Muscle layer of duodenum (tissue), 2 donors: ENCODE measurements around the gene DTYMK.
"Not testable (repeated sequence)": the region's sequence is repeated elsewhere in the genome, so short reads cannot be mapped to it uniquely, and the experiment has no call there.

Source experiments
- H3K27ac ChIP-seq: one replicate; pipeline ENCODE4 v1.7.0; 2013; ENCODE audit warnings: mild to moderate bottlenecking, low read length
- H3K27me3 ChIP-seq: one replicate; pipeline ENCODE4 v1.7.0; 2013; ENCODE audit warnings: low read depth, mild to moderate bottlenecking, control low read depth, low read length
- H3K36me3 ChIP-seq, 2 donors: one replicate each; pipeline ENCODE4 v1.7.0; 2013; ENCODE audit warnings: low read length in 2 of 2, control low read depth in 1 of 2, mild to moderate bottlenecking in 1 of 2; ENCODE audit not compliant: insufficient read depth in 2 of 2, control insufficient read depth in 1 of 2
- H3K4me1 ChIP-seq, 2 donors: one replicate each; pipeline ENCODE4 v1.7.0; 2013; ENCODE audit warnings: low read length in 2 of 2, mild to moderate bottlenecking in 2 of 2, control low read depth in 1 of 2, moderate library complexity in 1 of 2; ENCODE audit not compliant: insufficient read depth in 2 of 2, control insufficient read depth in 1 of 2
- H3K4me3 ChIP-seq, 2 donors: one replicate each; pipeline ENCODE4 v1.7.0; 2013; ENCODE audit warnings: low read length in 2 of 2, low read depth in 1 of 2, mild to moderate bottlenecking in 1 of 2
- H3K9me3 ChIP-seq, 2 donors: one replicate each; pipeline ENCODE4 v1.7.0; 2013; ENCODE audit warnings: low read length in 2 of 2, control low read depth in 1 of 2, mild to moderate bottlenecking in 1 of 2; ENCODE audit not compliant: control insufficient read depth in 1 of 2
- donor health status: healthy.

Gene DTYMK

GRCh38 chr2:241670333-241671110, 16.1 kb downstream of the DTYMK start:
- H3K27ac ChIP-seq: no peak overlapping the region
- no peaks in the 10 kb centered on the region for H3K4me1 ChIP-seq
- H3K4me3 ChIP-seq: no peak overlapping the region
- no peaks in the 10 kb centered on the region for H3K27me3 ChIP-seq
- H3K36me3 ChIP-seq: peaks cover 26 to 66% of the 10 kb centered on the region in 2 donors
- H3K9me3 ChIP-seq: no peaks in the 10 kb centered on the region

GRCh38 chr2:241668839-241669238, 17.8 kb downstream of the DTYMK start:
- Histone ChIP-seq H3K36me3 (peaks cover 26 to 64% of the 10 kb centered on the region in 2 donors), H3K9me3 (no peaks in the 10 kb centered on the region), H3K27me3 (no peaks in the 10 kb centered on the region), H3K4me1 (no peaks in the 10 kb centered on the region), H3K4me3 (no peak overlapping the region), H3K27ac (no peak overlapping the region)

- H3K9me3 ChIP-seq: no peaks in the 10 kb centered on the region
- H3K36me3 ChIP-seq: peaks cover 26 to 63% of the 10 kb centered on the region in 2 donors
- no peaks in the 10 kb centered on the region for H3K27me3 ChIP-seq
Observed at GRCh38 chr2:241668354-241668753, 18.3 kb downstream of the DTYMK start.

GRCh38 chr2:241666627-241667400, 19.8 kb downstream of the DTYMK start:
- peaks cover 32 to 55% of the 10 kb centered on the region in 2 donors for H3K36me3 ChIP-seq
- no peak overlapping the region for H3K27ac ChIP-seq
- H3K27me3 ChIP-seq: no peaks in the 10 kb centered on the region
- no peak overlapping the region for H3K4me3 ChIP-seq
- no peaks in the 10 kb centered on the region for H3K9me3 ChIP-seq
- no peaks in the 10 kb centered on the region for H3K4me1 ChIP-seq

More at GRCh38 chr2:241668354-241668753, 18.3 kb downstream of the DTYMK start:
- no peak overlapping the region for H3K4me3 ChIP-seq
- no peak overlapping the region for H3K27ac ChIP-seq
- no peaks in the 10 kb centered on the region for H3K4me1 ChIP-seq

- H3K4me3 ChIP-seq: no peak overlapping the region
- H3K27me3 ChIP-seq: no peaks in the 10 kb centered on the region
- H3K4me1 ChIP-seq: no peaks in the 10 kb centered on the region
- no peak overlapping the region for H3K27ac ChIP-seq
- H3K36me3 ChIP-seq: peaks cover 40 to 55% of the 10 kb centered on the region in 2 donors
- H3K9me3 ChIP-seq: no peaks in the 10 kb centered on the region
Observed at GRCh38 chr2:241665731-241666440, 20.7 kb downstream of the DTYMK start.

GRCh38 chr2:241662731-241663130, 23.9 kb downstream of the DTYMK start:
- not testable (repeated sequence) for H3K27me3 ChIP-seq, H3K4me3 ChIP-seq, H3K9me3 ChIP-seq, H3K4me1 ChIP-seq, H3K27ac ChIP-seq
- peaks cover 43 to 58% of the 10 kb centered on the region in 2 donors for H3K36me3 ChIP-seq

GRCh38 chr2:241660593-241661213, 25.9 kb downstream of the DTYMK start:
- H3K4me3 ChIP-seq: no peak overlapping the region
- no peaks in the 10 kb centered on the region for H3K4me1 ChIP-seq
- no peaks in the 10 kb centered on the region for H3K27me3 ChIP-seq
- no peaks in the 10 kb centered on the region for H3K9me3 ChIP-seq
- H3K27ac ChIP-seq: no peak overlapping the region
- peaks cover 43 to 57% of the 10 kb centered on the region in 2 donors for H3K36me3 ChIP-seq

GRCh38 chr2:241659150-241659739, 27.4 kb downstream of the DTYMK start:
- Histone ChIP-seq H3K27ac (no peak overlapping the region), H3K4me1 (no peaks in the 10 kb centered on the region), H3K36me3 (peaks cover 56 to 72% of the 10 kb centered on the region in 2 donors), H3K4me3 (no peak overlapping the region), H3K9me3 (no peaks in the 10 kb centered on the region), H3K27me3 (no peaks in the 10 kb centered on the region)

- H3K9me3 ChIP-seq: no peaks in the 10 kb centered on the region
- peaks cover 56 to 75% of the 10 kb centered on the region in 2 donors for H3K36me3 ChIP-seq
- no peak overlapping the region for H3K27ac ChIP-seq
- no peaks in the 10 kb centered on the region for H3K27me3 ChIP-seq
- H3K4me3 ChIP-seq: no peak overlapping the region
- no peaks in the 10 kb centered on the region for H3K4me1 ChIP-seq
Observed at GRCh38 chr2:241658296-241658695, 28.3 kb downstream of the DTYMK start.

- H3K36me3 ChIP-seq: peaks cover 59 to 79% of the 10 kb centered on the region in 2 donors
- no peaks in the 10 kb centered on the region for H3K27me3 ChIP-seq
- no peaks in the 10 kb centered on the region for H3K4me1 ChIP-seq
- no peaks in the 10 kb centered on the region for H3K9me3 ChIP-seq
- H3K27ac ChIP-seq: no peak overlapping the region
- H3K4me3 ChIP-seq: no peak overlapping the region
Observed at GRCh38 chr2:241657786-241658254, 28.8 kb downstream of the DTYMK start.
